Keratinocyte (primary cell): ENCODE measurements around the gene CASK. TPM values are rescaled to one million over a fixed set of nuclear protein-coding genes. Genes with fewer than 3 reads are reported as not detected.

Experiments used
- DNase-seq: peaks from one replicate; pipeline ENCODE4 v3.0.0-alpha.2; 2011; ENCODE audit warnings: low read depth, missing footprints, low spot score
- FAIRE-seq: peaks from 2 replicates; lab custom pipeline; 2011; peaks lifted over from hg19 to GRCh38; lab: Jason Lieb, UNC
- H2AFZ ChIP-seq: 2 replicates; pipeline ENCODE4 v1.6.0; 2012; ENCODE audit warnings: low read length, control low read depth, inconsistent platforms; ENCODE audit not compliant: control insufficient read depth
- H3K27ac ChIP-seq: 2 replicates; pipeline ENCODE4 v1.5.1; 2011; ENCODE audit warnings: low read length; ENCODE audit not compliant: control insufficient read depth, insufficient read depth
- H3K27me3 ChIP-seq: 3 replicates; pipeline ENCODE4 v1.6.0; 2011; ENCODE audit warnings: low read length; ENCODE audit not compliant: control insufficient read depth, insufficient read depth; ENCODE audit errors: extremely low read depth
- H3K36me3 ChIP-seq, 2 experiments: 2 replicates in 1 of 2; 3 replicates in 1 of 2; pipeline ENCODE4 v1.5.1; 2011; ENCODE audit warnings: low read length in 2 of 2, mild to moderate bottlenecking in 1 of 2; ENCODE audit not compliant: control insufficient read depth in 2 of 2, insufficient read depth in 2 of 2; ENCODE audit errors: extremely low read depth in 1 of 2
- H3K4me1 ChIP-seq: 3 replicates; pipeline ENCODE4 v1.5.1; 2011; ENCODE audit warnings: low read length; ENCODE audit not compliant: control insufficient read depth, insufficient read depth; ENCODE audit errors: extremely low read depth
- H3K4me2 ChIP-seq: 3 replicates; pipeline ENCODE4 v1.6.0; 2011; ENCODE audit warnings: low read depth, low read length; ENCODE audit not compliant: control insufficient read depth, insufficient read depth; ENCODE audit errors: extremely low read depth
- H3K4me3 ChIP-seq, 3 experiments: fragments of 200-600 bp in 1 of 3; sonication (generic) in 1 of 3; 2 replicates in 2 of 3; 3 replicates in 1 of 3; pipeline ENCODE4 v1.5.1; 2011 to 2016; ENCODE audit warnings: low read length in 3 of 3, mild to moderate bottlenecking in 3 of 3, control low read depth in 2 of 3, inconsistent platforms in 1 of 3, low read depth in 1 of 3, mixed read lengths in 1 of 3, mixed run types in 1 of 3, moderate library complexity in 1 of 3; ENCODE audit not compliant: control insufficient read depth in 2 of 3, insufficient read depth in 2 of 3; ENCODE audit errors: extremely low read depth in 1 of 3
- H3K79me2 ChIP-seq: 2 replicates; pipeline ENCODE4 v1.6.0; 2012; ENCODE audit warnings: low read length; ENCODE audit not compliant: control insufficient read depth, insufficient read depth
- H3K9ac ChIP-seq: 3 replicates; pipeline ENCODE4 v1.6.0; 2011; ENCODE audit warnings: low read length; ENCODE audit not compliant: control insufficient read depth, insufficient read depth; ENCODE audit errors: extremely low read depth
- H3K9me1 ChIP-seq: 3 replicates; pipeline ENCODE4 v1.6.0; 2011; ENCODE audit warnings: low read length; ENCODE audit not compliant: control insufficient read depth, insufficient read depth; ENCODE audit errors: extremely low read depth
- H3K9me3 ChIP-seq: 2 replicates; pipeline ENCODE4 v1.5.1; 2012; ENCODE audit warnings: low read depth, low read length; ENCODE audit not compliant: control insufficient read depth
- H4K20me1 ChIP-seq: 3 replicates; pipeline ENCODE4 v1.6.0; 2011; ENCODE audit warnings: low read length; ENCODE audit not compliant: control insufficient read depth, insufficient read depth; ENCODE audit errors: extremely low read depth
- EZH2 ChIP-seq: IDR thresholded peaks from one replicate; pipeline ENCODE4 v1.6.1; 2012; ENCODE audit warnings: inconsistent platforms, mild to moderate bottlenecking, low read length, moderate library complexity
- dilution Hi-C: fragments of 300-500 bp; cut with MboI; formaldehyde crosslinking; loops from one replicate; pipeline ENCODE4 v1.7.0; 2020; ENCODE audit warnings: low sequenced_read_pairs; ENCODE audit not compliant: extremely low pct_ligation_motif_present
- polyA plus RNA-seq, 5 experiments: library from polyadenylated mRNA; depleted of rRNA in 3 of 5; stranded (reverse) in 3 of 5; stranded (forward) in 1 of 5; unstranded in 1 of 5; fragments of >200 nt; gene quantifications; 1 replicate in 1 of 5; 2 replicates in 3 of 5; 3 replicates in 1 of 5; pipeline versions ENCODE4 v1.2.1 to v1.2.3, GENCODE V29; 2011 to 2012; ENCODE audit warnings: missing spikeins in 2 of 5, low read depth in 1 of 5, low replicate concordance in 1 of 5
- TF ChIP-seq, protein P1 (sequence below), 3 experiments: IDR thresholded peaks in 1 of 3; conservative IDR thresholded peaks in 1 of 3; optimal IDR thresholded peaks in 1 of 3; 2 replicates in 2 of 3; 3 replicates in 1 of 3; pipeline versions ENCODE3 to v1.5.1; 2011; ENCODE audit warnings: low read length in 3 of 3, mild to moderate bottlenecking in 3 of 3, moderate library complexity in 2 of 3, control low read depth in 1 of 3, inconsistent platforms in 1 of 3; ENCODE audit not compliant: insufficient read depth in 2 of 3; ENCODE audit errors: extremely low read depth in 1 of 3

CASK gene
- polyA plus RNA-seq, 1 donor (not counting 4 experiments of a cell fraction or from before 2014, with no cell fraction given): 33.7 TPM

DNA sequence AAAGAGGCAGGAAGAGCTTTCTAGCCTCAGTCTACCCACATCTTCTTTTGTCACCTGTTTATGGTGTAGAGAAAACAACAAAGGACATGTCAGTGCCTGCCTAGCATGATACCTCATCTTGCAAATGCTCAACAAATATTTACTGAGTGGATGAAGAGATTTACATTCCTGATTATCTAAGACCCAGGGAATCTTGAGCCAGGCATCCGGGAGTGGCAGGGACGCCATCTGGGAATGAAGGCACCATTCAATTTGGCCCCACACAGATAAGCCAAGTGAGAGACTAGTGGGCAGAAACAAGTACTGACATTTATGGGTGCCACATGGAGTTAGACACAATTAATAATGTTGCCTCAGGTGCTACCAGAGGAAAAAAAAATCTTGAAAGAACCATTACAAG is 36.8 kb upstream of the CASK start:
- H3K9me1 ChIP-seq: no peaks in the 10 kb centered on the region
- DNase-seq (no peak), FAIRE-seq (no peak)
- no peak overlapping the region for H2AFZ ChIP-seq
- dilution Hi-C loops: no loop called here
- H3K9me3 ChIP-seq: no peaks in the 10 kb centered on the region
- H3K27ac ChIP-seq: no peak overlapping the region
- H3K4me1 ChIP-seq: no peaks in the 10 kb centered on the region
- H3K79me2 ChIP-seq: no peaks in the 10 kb centered on the region
- H4K20me1 ChIP-seq: no peaks in the 10 kb centered on the region
- H3K4me2 ChIP-seq: no peak overlapping the region
- no peak overlapping the region for H3K9ac ChIP-seq
- H3K36me3 ChIP-seq: no peaks in the 10 kb centered on the region
- H3K27me3 ChIP-seq: no peaks in the 10 kb centered on the region
- H3K4me3 ChIP-seq: no peak overlapping the region
- no peak for TF ChIP-seq EZH2
- TF ChIP-seq, protein P1, sequence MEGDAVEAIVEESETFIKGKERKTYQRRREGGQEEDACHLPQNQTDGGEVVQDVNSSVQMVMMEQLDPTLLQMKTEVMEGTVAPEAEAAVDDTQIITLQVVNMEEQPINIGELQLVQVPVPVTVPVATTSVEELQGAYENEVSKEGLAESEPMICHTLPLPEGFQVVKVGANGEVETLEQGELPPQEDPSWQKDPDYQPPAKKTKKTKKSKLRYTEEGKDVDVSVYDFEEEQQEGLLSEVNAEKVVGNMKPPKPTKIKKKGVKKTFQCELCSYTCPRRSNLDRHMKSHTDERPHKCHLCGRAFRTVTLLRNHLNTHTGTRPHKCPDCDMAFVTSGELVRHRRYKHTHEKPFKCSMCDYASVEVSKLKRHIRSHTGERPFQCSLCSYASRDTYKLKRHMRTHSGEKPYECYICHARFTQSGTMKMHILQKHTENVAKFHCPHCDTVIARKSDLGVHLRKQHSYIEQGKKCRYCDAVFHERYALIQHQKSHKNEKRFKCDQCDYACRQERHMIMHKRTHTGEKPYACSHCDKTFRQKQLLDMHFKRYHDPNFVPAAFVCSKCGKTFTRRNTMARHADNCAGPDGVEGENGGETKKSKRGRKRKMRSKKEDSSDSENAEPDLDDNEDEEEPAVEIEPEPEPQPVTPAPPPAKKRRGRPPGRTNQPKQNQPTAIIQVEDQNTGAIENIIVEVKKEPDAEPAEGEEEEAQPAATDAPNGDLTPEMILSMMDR (optimal IDR thresholded peaks at IDR 0.05 in 1 of 3, IDR thresholded peaks at IDR 0.05 in 1 of 3, conservative IDR thresholded peaks at IDR 0.05 in 1 of 3; ENCODE audit: extremely low read depth in 1 of 3, insufficient read depth in 2 of 3, low read length in 3 of 3): no peak

DNA sequence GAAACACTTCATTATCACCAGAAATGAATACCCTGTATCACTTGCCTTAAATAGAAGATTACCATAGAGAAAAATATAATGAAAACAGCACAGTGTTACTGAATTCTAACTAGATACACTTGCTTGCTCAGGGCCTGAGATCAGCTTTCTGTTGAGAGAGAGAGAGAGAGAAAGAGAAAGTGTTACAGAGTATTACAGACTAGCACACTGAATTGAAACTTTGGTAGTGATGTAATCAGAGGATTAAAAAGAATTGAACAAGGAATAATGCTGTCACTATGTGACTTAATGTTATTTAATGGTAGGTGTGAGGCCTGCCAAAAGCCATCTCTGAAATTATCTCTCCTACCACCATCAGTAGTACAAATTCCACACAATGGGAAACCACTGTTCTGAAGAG is 35.5 kb upstream of the CASK start:
- TF ChIP-seq, protein P1 (optimal IDR thresholded peaks at IDR 0.05 in 1 of 3, IDR thresholded peaks at IDR 0.05 in 1 of 3, conservative IDR thresholded peaks at IDR 0.05 in 1 of 3; ENCODE audit: extremely low read depth in 1 of 3, insufficient read depth in 2 of 3, low read length in 3 of 3): no peak
- no peak for TF ChIP-seq EZH2
- Histone ChIP-seq H3K27ac (no peak overlapping the region), H2AFZ (no peak overlapping the region), H3K4me2 (no peak overlapping the region), H3K9me1 (no peaks in the 10 kb centered on the region), H3K36me3 (no peaks in the 10 kb centered on the region), H3K4me3 (no peak overlapping the region), H3K9me3 (no peaks in the 10 kb centered on the region), H3K4me1 (no peaks in the 10 kb centered on the region), H3K9ac (no peak overlapping the region), H3K27me3 (no peaks in the 10 kb centered on the region), H4K20me1 (no peaks in the 10 kb centered on the region), H3K79me2 (no peaks in the 10 kb centered on the region)
- FAIRE-seq (no peak), DNase-seq (no peak)
- dilution Hi-C loops: no loop called here
